IMR-90 (cell line): ENCODE measurements around the gene NOS1AP. TPM values are rescaled to one million over a fixed set of nuclear protein-coding genes. Genes with fewer than 3 reads are reported as not detected.

ENCODE experiments used
- ATAC-seq: fragments of 200-7000 bp; cut with Tn5 transposase; 2 replicates; pipeline ENCODE4 v1.9.1; 2020; ENCODE audit warnings: low read depth, mild to moderate bottlenecking, moderate library complexity
- BruUV-seq: library from RNA; stranded (reverse); fragments of 400-500 nt; replicated peaks from 2 replicates; lab custom pipeline; 2021; lab: Mats Ljungman, UMichigan
- CTCF ChIA-PET: fragments of 300-600 bp; formaldehyde crosslinking; extraction: SDS; loops from one replicate; lab custom pipeline; 2021; ENCODE audit warnings: antibody characterized with exemption; lab: Yijun Ruan, JAX
- POLR2A ChIA-PET: fragments of 300-600 bp; sonication (Branson Sonifier 250); formaldehyde crosslinking; loops from one replicate; lab custom pipeline; 2022; ENCODE audit warnings: antibody characterized with exemption; ENCODE audit not compliant: unreplicated experiment; lab: Charles Lee
- DNase-seq: peaks from one replicate; pipeline ENCODE4 v3.0.0; 2013
- H2AFZ ChIP-seq: replicated peaks from 2 replicates; pipeline ENCODE3; 2013; ENCODE audit warnings: low read length, mild to moderate bottlenecking; ENCODE audit not compliant: poor library complexity
- H2AK5ac ChIP-seq: 2 replicates; pipeline ENCODE4 v1.6.1; 2013; ENCODE audit warnings: low read depth, low read length, inconsistent platforms
- H2AK9ac ChIP-seq: replicated peaks from 2 replicates; pipeline ENCODE3; 2013; ENCODE audit warnings: mild to moderate bottlenecking, low read depth, low read length, moderate library complexity; ENCODE audit not compliant: poor library complexity
- H2BK120ac ChIP-seq: 2 replicates; pipeline ENCODE4 v1.6.1; 2013; ENCODE audit warnings: low read depth, low read length, inconsistent platforms
- H2BK15ac ChIP-seq: 3 replicates; pipeline ENCODE4 v1.6.1; 2013; ENCODE audit warnings: low read depth, low read length, inconsistent platforms
- H2BK20ac ChIP-seq: 2 replicates; pipeline ENCODE4 v1.6.1; 2013; ENCODE audit warnings: low read depth, mild to moderate bottlenecking, inconsistent platforms, low read length, moderate library complexity
- H2BK5ac ChIP-seq: 2 replicates; pipeline ENCODE4 v1.6.1; 2013; ENCODE audit warnings: mild to moderate bottlenecking, low read depth, low read length, inconsistent platforms; ENCODE audit not compliant: poor library complexity, severe bottlenecking
- H3K14ac ChIP-seq: replicated peaks from 2 replicates; pipeline ENCODE4 v1.6.1; 2013; ENCODE audit warnings: low read depth, low read length, inconsistent platforms
- H3K18ac ChIP-seq: 2 replicates; pipeline ENCODE4 v1.6.1; 2013; ENCODE audit warnings: low read depth, low read length, control low read depth
- H3K23ac ChIP-seq: 2 replicates; pipeline ENCODE4 v1.6.1; 2013; ENCODE audit warnings: low read depth, low read length, inconsistent platforms
- H3K27ac ChIP-seq: 2 replicates; pipeline ENCODE4 v1.5.1; 2013; ENCODE audit warnings: mild to moderate bottlenecking, control low read depth, low read length; ENCODE audit not compliant: insufficient read depth
- H3K27me3 ChIP-seq: 2 replicates; pipeline ENCODE4 v1.6.1; 2013; ENCODE audit warnings: low read length; ENCODE audit not compliant: control insufficient read depth, insufficient read depth
- H3K36me3 ChIP-seq: 2 replicates; pipeline ENCODE4 v1.6.1; 2013; ENCODE audit warnings: low read length, mixed read lengths; ENCODE audit not compliant: control insufficient read depth, insufficient read depth
- H3K4ac ChIP-seq: 2 replicates; pipeline ENCODE4 v1.6.1; 2013; ENCODE audit warnings: low read depth, low read length, inconsistent platforms
- H3K4me1 ChIP-seq: 2 replicates; pipeline ENCODE4 v1.6.1; 2013; ENCODE audit warnings: low read length, mixed read lengths; ENCODE audit not compliant: control insufficient read depth, insufficient read depth
- H3K4me2 ChIP-seq: 2 replicates; pipeline ENCODE4 v1.6.1; 2013; ENCODE audit warnings: low read depth, mild to moderate bottlenecking, control low read depth, low read length, moderate library complexity
- H3K4me3 ChIP-seq: 2 replicates; pipeline ENCODE4 v1.5.1; 2013; ENCODE audit warnings: low read depth, mild to moderate bottlenecking, control low read depth, low read length, moderate library complexity; ENCODE audit not compliant: insufficient read depth
- H3K56ac ChIP-seq: 2 replicates; pipeline ENCODE4 v1.6.1; 2013; ENCODE audit warnings: low read length, inconsistent platforms; ENCODE audit not compliant: insufficient read depth; ENCODE audit errors: extremely low read depth
- H3K79me1 ChIP-seq, 2 experiments: 2 replicates each; pipeline ENCODE4 v1.6.1; 2013; ENCODE audit warnings: low read length in 2 of 2, inconsistent platforms in 1 of 2, low read depth in 1 of 2
- H3K9ac ChIP-seq: 2 replicates; pipeline ENCODE4 v1.6.1; 2013; ENCODE audit warnings: low read depth, low read length, control low read depth
- H3K9me1 ChIP-seq: 2 replicates; pipeline ENCODE4 v1.6.1; 2013; ENCODE audit warnings: low read length, inconsistent platforms; ENCODE audit not compliant: insufficient read depth
- H3K9me3 ChIP-seq: 2 replicates; pipeline ENCODE4 v1.6.1; 2013; ENCODE audit warnings: low read length; ENCODE audit not compliant: control insufficient read depth, insufficient read depth
- H4K20me1 ChIP-seq: 2 replicates; pipeline ENCODE4 v1.6.1; 2013; ENCODE audit warnings: low read length, inconsistent platforms; ENCODE audit not compliant: insufficient read depth
- H4K5ac ChIP-seq: 2 replicates; pipeline ENCODE4 v1.6.1; 2013; ENCODE audit warnings: mild to moderate bottlenecking, low read depth, low read length, control low read depth
- H4K8ac ChIP-seq, 2 experiments: 2 replicates each; pipeline ENCODE4 v1.6.1; 2013; ENCODE audit warnings: low read depth in 2 of 2, low read length in 2 of 2, control low read depth in 1 of 2, inconsistent platforms in 1 of 2
- H4K91ac ChIP-seq: 2 replicates; pipeline ENCODE4 v1.6.1; 2013; ENCODE audit warnings: low read depth, low read length, inconsistent platforms; ENCODE audit not compliant: insufficient read depth
- BHLHE40 ChIP-seq: fragments of 150-350 bp; IDR thresholded peaks from 2 replicates; pipeline ENCODE4 v1.6.1; 2016; ENCODE audit warnings: mild to moderate bottlenecking, low read depth, low read length
- CEBPB ChIP-seq: IDR thresholded peaks from 2 replicates; pipeline ENCODE4 v1.6.1; 2012; ENCODE audit warnings: low read depth, low read length, improper control_type of control experiment
- FOS ChIP-seq: fragments of 150-350 bp; IDR thresholded peaks from 2 replicates; pipeline ENCODE4 v1.6.1; 2016; ENCODE audit warnings: low read depth, low read length
- SMC3 ChIP-seq: fragments of 150-350 bp; IDR thresholded peaks from 2 replicates; pipeline ENCODE4 v1.6.1; 2016; ENCODE audit warnings: low read depth, mild to moderate bottlenecking, antibody characterized with exemption, low read length, moderate library complexity
- WGBS, 2 experiments: methylation state at CpG; one replicate each; pipeline versions ENCODE4 v1.1.5 to v1.1.7; 2013; ENCODE audit warnings: missing lambda C conversion rate in 2 of 2; ENCODE audit not compliant: insufficient read length in 1 of 2; ENCODE audit errors: extremely low coverage in 2 of 2; 5-methylcytosine and 5-hydroxymethylcytosine counted together
- dilution Hi-C: fragments of 300-500 bp; cut with HindIII; formaldehyde crosslinking; loops from one replicate; pipeline ENCODE4 v1.14.3; 2018; ENCODE audit warnings: low sequenced_read_pairs; ENCODE audit not compliant: unreplicated experiment
- in situ Hi-C: fragments of 300-500 bp; cut with MboI; formaldehyde crosslinking; loops from 3 replicates; pipeline ENCODE4 v1.14.3; 2019; ENCODE audit warnings: low sequenced_read_pairs, inconsistent platforms, mixed read lengths
- intact Hi-C: fragments of 100-400 bp; cut with micrococcal nuclease; formaldehyde crosslinking; loops from 2 replicates; pipeline ENCODE4 v1.10.0; 2022
- polyA plus RNA-seq, 3 experiments: library from polyadenylated mRNA; depleted of rRNA; stranded (reverse); fragments of >200 nt; gene quantifications; 2 replicates each; pipeline ENCODE4 v1.2.3, GENCODE V29; 2012; ENCODE audit warnings: low replicate concordance in 1 of 3
- total RNA-seq: library from RNA; depleted of rRNA; stranded (reverse); fragments of >200 nt; gene quantifications from 2 replicates; pipeline ENCODE4 v1.2.3, GENCODE V29; 2012

The NOS1AP gene
- total and polyA plus RNA-seq, 2 of the 4 experiments (the other 2 are of a cell fraction) = 0.18 to 0.19 TPM

GRCh38 chr1:162370161-162370560 is 300.7 kb downstream of the NOS1AP start:
- H3K27ac ChIP-seq = no peak overlapping the region
- no peak overlapping the region for H3K18ac ChIP-seq
- no peaks in the 10 kb centered on the region for H3K79me1 ChIP-seq
- no CpG with 5 or more reads among the region's 1 CpG for WGBS, 2 experiments
- no peak overlapping the region for H3K4me2 ChIP-seq
- H4K5ac ChIP-seq = no peak overlapping the region
- H3K14ac ChIP-seq = no peak overlapping the region
- no peaks in the 10 kb centered on the region for H4K20me1 ChIP-seq
- H3K56ac ChIP-seq = no peak overlapping the region
- H3K4me3 ChIP-seq = no peak overlapping the region
- H4K91ac ChIP-seq = no peak overlapping the region
- BruUV-seq = no TSS peak
- no peak overlapping the region for H3K4ac ChIP-seq
- CTCF ChIA-PET = interaction anchor here (2.0 kb wide), 1 partner anchor 13 kb away, joined by 8 read pairs; no protein-coding TSS in a partner anchor
- in situ Hi-C loops = no loop called here
- intact Hi-C loops = no loop called here
- H3K9ac ChIP-seq = no peak overlapping the region
- H2AK9ac ChIP-seq = no peak overlapping the region
- no peaks in the 10 kb centered on the region for H3K4me1 ChIP-seq
- TF ChIP-seq CEBPB (no peak), FOS (no peak), SMC3 (no peak), BHLHE40 (no peak)
- H2BK15ac ChIP-seq = no peak overlapping the region
- DNase-seq (no peak), ATAC-seq (no peak)
- no peak overlapping the region for H2BK120ac ChIP-seq
- POLR2A ChIA-PET = no interaction called here
- no peaks in the 10 kb centered on the region for H3K9me1 ChIP-seq
- no peak overlapping the region for H4K8ac ChIP-seq
- no peak overlapping the region for H2AK5ac ChIP-seq
- no peak overlapping the region for H2BK20ac ChIP-seq
- no peaks in the 10 kb centered on the region for H3K9me3 ChIP-seq
- H3K27me3 ChIP-seq = peaks cover 18% of the 10 kb centered on the region
- H2BK5ac ChIP-seq = no peak overlapping the region
- dilution Hi-C loops = no loop called here
- no peaks in the 10 kb centered on the region for H3K36me3 ChIP-seq
- H3K23ac ChIP-seq = no peak overlapping the region
- H2AFZ ChIP-seq = no peak overlapping the region
